ENCODE measurements around the gene LSM7. TPM values are rescaled to one million over a fixed set of nuclear protein-coding genes. Genes with fewer than 3 reads are reported as not detected.

The LSM7 gene
- total RNA-seq, 2 experiments from 2014 or later, result 164 to 321 TPM

DNA sequence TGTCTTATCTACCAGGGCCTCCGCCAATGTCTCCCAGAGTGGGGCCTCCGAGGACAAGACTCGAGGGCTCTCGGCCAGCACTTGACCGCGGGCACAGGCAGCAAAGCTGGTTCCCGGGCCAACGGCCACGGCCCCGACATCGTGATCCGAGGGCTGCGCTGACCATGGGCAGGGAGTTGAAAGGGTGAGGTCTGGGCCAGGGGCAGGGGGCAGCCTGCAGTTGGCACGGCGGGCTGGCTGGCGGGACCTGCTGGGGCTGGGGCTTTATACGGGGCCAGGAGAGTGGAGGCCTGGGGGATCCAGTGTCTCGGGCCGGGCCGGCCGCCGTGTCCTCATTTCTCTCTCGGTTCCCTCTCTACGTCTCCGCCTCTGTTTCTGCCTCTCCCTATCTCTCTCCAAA lies 10.6 kb downstream of the LSM7 start:
- peak overlapping the region; percentile 58 for H3K27ac ChIP-seq (ENCODE audit: low read depth, low read length, poor library complexity, severe bottlenecking)
- intact Hi-C loops (cut with micrococcal nuclease; ENCODE audit: unreplicated experiment), result loop anchor here (5.0 kb wide), 1 partner anchor 160 kb away; no protein-coding TSS in a partner anchor
- ChIA-PET CTCF (ENCODE audit: unreplicated experiment) (no interaction called here), POLR2A (no interaction called here)
- H3K4me2 ChIP-seq (ENCODE audit: low read length), result 0 out of 2 replicates have a peak overlapping the region, but pooled peaks have one; percentile 51
- no peaks in the 10 kb centered on the region for H4K20me1 ChIP-seq (ENCODE audit: insufficient read depth, low read length)
- H3K4me3 ChIP-seq (ENCODE audit: low read depth, low read length, poor library complexity, severe bottlenecking), result no peak overlapping the region
- TF ChIP-seq, protein P1, sequence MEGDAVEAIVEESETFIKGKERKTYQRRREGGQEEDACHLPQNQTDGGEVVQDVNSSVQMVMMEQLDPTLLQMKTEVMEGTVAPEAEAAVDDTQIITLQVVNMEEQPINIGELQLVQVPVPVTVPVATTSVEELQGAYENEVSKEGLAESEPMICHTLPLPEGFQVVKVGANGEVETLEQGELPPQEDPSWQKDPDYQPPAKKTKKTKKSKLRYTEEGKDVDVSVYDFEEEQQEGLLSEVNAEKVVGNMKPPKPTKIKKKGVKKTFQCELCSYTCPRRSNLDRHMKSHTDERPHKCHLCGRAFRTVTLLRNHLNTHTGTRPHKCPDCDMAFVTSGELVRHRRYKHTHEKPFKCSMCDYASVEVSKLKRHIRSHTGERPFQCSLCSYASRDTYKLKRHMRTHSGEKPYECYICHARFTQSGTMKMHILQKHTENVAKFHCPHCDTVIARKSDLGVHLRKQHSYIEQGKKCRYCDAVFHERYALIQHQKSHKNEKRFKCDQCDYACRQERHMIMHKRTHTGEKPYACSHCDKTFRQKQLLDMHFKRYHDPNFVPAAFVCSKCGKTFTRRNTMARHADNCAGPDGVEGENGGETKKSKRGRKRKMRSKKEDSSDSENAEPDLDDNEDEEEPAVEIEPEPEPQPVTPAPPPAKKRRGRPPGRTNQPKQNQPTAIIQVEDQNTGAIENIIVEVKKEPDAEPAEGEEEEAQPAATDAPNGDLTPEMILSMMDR (conservative IDR thresholded peaks at IDR 0.05; ENCODE audit: low read length), result no peak
- TF ChIP-seq EZH2phosphoT487 (IDR thresholded peaks at IDR 0.05; ENCODE audit: borderline replicate concordance, low read depth, low read length), result no peak
- BruUV-seq (replicated peaks), result no TSS peak
- H2AFZ ChIP-seq (ENCODE audit: low read length), result no peak overlapping the region
- no peaks in the 10 kb centered on the region for H3K9me2 ChIP-seq (ENCODE audit: insufficient read depth, low read length)
- peaks cover 19% of the 10 kb centered on the region for H3K9me3 ChIP-seq (ENCODE audit: low read length)
- no peak for DNase-seq (ENCODE audit: low spot score)
- H3K4me1 ChIP-seq (ENCODE audit: insufficient read depth, low read length, poor library complexity, severe bottlenecking), result peaks cover 20% of the 10 kb centered on the region
- H3K36me3 ChIP-seq (ENCODE audit: insufficient read depth, low read length), result peaks cover 20% of the 10 kb centered on the region
- no peaks in the 10 kb centered on the region for H3K79me2 ChIP-seq (ENCODE audit: insufficient read depth, low read depth, low read length)

DNA sequence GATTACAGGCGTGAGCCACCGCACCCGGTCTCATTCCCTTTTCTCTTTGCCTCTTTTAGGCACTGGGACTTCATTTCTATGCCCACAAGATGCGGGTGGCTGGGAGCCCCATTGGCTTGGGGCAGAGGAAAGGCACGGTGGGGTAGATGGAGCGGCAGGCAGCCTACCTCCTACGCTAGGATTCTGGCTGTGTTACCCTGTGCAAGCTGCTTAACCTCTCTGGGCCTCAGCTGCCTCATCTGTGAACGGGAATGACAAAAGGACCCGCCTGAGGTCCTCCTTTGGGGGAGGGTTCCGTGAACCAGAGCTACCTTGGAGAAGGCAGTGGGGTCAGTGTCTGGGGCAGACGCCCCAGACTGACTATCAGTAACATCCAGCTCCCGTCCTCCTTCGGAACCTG lies 11.1 kb downstream of the LSM7 start:
- Histone ChIP-seq H3K36me3 (ENCODE audit: insufficient read depth, low read length) (peaks cover 16% of the 10 kb centered on the region), H2AFZ (ENCODE audit: low read length) (no peak overlapping the region), H3K9me3 (ENCODE audit: low read length) (peaks cover 19% of the 10 kb centered on the region), H3K9me2 (ENCODE audit: insufficient read depth, low read length) (no peaks in the 10 kb centered on the region), H3K4me3 (ENCODE audit: low read depth, low read length, poor library complexity, severe bottlenecking) (no peak overlapping the region), H3K4me1 (ENCODE audit: insufficient read depth, low read length, poor library complexity, severe bottlenecking) (peaks cover 23% of the 10 kb centered on the region), H3K4me2 (ENCODE audit: low read length) (no peak overlapping the region), H4K20me1 (ENCODE audit: insufficient read depth, low read length) (no peaks in the 10 kb centered on the region), H3K27ac (ENCODE audit: low read depth, low read length, poor library complexity, severe bottlenecking) (no peak overlapping the region), H3K79me2 (ENCODE audit: insufficient read depth, low read depth, low read length) (no peaks in the 10 kb centered on the region)
- ChIA-PET POLR2A (no interaction called here), CTCF (ENCODE audit: unreplicated experiment) (no interaction called here)
- TF ChIP-seq EZH2phosphoT487 (IDR thresholded peaks at IDR 0.05; ENCODE audit: borderline replicate concordance, low read depth, low read length), result no peak
- TF ChIP-seq, protein P1 (conservative IDR thresholded peaks at IDR 0.05; ENCODE audit: low read length), result no peak
- no TSS peak for BruUV-seq (replicated peaks)
- intact Hi-C loops (cut with micrococcal nuclease; ENCODE audit: unreplicated experiment), result loop anchor here (5.0 kb wide), 1 partner anchor 160 kb away; no protein-coding TSS in a partner anchor
- no peak for DNase-seq (ENCODE audit: low spot score)

DNA sequence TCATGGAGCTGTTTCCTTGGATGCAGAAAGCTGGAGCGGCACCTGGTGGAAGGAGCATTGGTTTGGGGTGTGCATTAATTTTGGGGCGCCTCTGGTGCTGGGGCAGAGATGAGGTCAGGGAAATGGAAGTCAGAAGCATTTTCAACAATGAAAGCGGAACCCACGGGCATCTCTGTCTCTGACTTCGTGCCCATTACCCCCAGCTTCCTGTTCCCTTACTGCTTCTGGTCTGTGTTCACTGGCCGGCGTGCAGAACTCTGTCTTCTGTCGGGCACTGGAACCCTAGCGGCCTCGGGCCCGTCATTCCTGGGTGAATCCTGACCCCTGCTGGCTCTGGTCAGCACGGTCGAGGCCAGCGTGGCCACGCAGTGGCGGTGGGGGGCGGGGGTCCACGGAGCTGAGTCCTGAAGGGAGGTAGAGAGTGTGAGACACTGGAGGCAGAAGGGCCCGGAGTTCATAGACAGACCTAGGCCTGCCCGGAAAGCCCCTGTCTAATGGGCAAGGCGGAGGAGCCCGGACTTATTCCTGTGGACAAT lies 12.5 kb downstream of the LSM7 start:
- ChIA-PET CTCF (ENCODE audit: unreplicated experiment) (no interaction called here), POLR2A (no interaction called here)
- Histone ChIP-seq H3K9me2 (ENCODE audit: insufficient read depth, low read length) (no peaks in the 10 kb centered on the region), H3K9me3 (ENCODE audit: low read length) (peaks cover 19% of the 10 kb centered on the region), H3K27ac (ENCODE audit: low read depth, low read length, poor library complexity, severe bottlenecking) (no peak overlapping the region), H3K79me2 (ENCODE audit: insufficient read depth, low read depth, low read length) (no peaks in the 10 kb centered on the region), H3K4me3 (ENCODE audit: low read depth, low read length, poor library complexity, severe bottlenecking) (no peak overlapping the region), H3K36me3 (ENCODE audit: insufficient read depth, low read length) (peaks cover 4% of the 10 kb centered on the region; the same call in 1 of the 2 replicates), H2AFZ (ENCODE audit: low read length) (no peak overlapping the region), H3K4me2 (ENCODE audit: low read length) (no peak overlapping the region), H3K4me1 (ENCODE audit: insufficient read depth, low read length, poor library complexity, severe bottlenecking) (peaks cover 23% of the 10 kb centered on the region), H4K20me1 (ENCODE audit: insufficient read depth, low read length) (no peaks in the 10 kb centered on the region)
- BruUV-seq (replicated peaks), result no TSS peak
- TF ChIP-seq EZH2phosphoT487 (IDR thresholded peaks at IDR 0.05; ENCODE audit: borderline replicate concordance, low read depth, low read length), result no peak
- TF ChIP-seq, protein P1 (conservative IDR thresholded peaks at IDR 0.05; ENCODE audit: low read length), result peak; percentile 37; the same call in 1 of the 2 replicates
- intact Hi-C loops (cut with micrococcal nuclease; ENCODE audit: unreplicated experiment), result loop anchor here (5.0 kb wide), 1 partner anchor 159 kb away; no protein-coding TSS in a partner anchor
- peak; percentile 37 for DNase-seq (ENCODE audit: low spot score)

Measured in OCI-LY7 (cell line).